GDM1 (cell line): Measurements from ENCODE around the gene LMNA.
"Not testable (repeated sequence)": the region's sequence is repeated elsewhere in the genome, so short reads cannot be mapped to it uniquely, and the experiment has no call there.

ENCODE experiments used
- DNase-seq: peaks from one replicate; lab custom pipeline; 2025; lab: John Stamatoyannopoulos, UW

The LMNA gene

DNA sequence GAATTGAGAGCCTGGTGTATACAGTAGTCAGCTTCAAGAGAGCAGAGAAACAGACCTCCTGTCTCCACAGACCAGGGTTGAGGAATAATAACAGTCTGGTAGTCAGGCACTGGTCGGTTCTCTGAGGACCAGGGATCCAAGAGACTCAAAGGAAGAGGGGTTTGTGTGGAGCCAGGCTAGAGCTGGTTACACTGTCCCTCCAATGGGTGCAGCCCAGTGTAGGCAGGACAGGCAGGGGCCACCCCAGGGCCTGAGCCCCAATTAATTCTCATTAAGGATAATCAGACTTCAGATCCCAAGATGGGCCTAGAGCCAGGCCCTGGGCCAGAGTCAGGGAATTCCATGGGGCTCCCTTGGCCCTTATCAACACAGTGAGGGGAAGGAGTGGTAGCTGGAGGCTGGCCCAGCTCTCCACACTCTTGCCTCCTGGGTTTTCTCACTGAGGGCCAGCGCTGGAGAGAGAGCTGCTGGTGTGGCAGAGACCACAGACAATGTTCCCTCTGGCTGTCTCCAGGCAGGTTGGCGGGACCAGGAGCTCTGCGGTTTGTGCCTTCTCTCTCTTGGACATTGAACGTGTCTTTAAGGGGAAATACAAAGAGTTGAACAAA is 48.0 kb downstream of the LMNA start:
- DNase-seq: no peak

DNA sequence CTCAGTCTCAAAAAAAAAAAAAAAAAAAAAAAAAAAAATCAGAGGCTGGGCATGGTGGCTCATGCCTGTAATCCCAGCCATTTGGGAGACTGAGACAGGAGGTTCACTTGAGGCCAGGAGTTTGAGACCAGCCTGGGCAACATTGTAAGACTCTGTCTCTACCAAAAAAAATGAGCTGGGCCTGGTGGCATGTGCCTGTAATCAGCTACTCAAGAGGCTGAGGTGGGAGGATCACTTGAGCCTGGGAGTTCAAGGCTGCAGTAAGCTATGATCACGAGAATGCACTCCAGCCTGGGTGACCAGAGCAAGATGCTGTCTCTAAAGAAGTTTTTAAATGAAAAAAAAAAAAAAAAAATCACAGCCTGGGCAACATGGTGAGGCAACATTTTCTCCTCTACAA is 49.2 kb downstream of the LMNA start:
- DNase-seq: no peak

- no peak for DNase-seq
These were observed 49.8 kb downstream of the LMNA start for GRCh38 chr1:156164125-156164831.

- no peak for DNase-seq
These were observed 50.6 kb downstream of the LMNA start for GRCh38 chr1:156165083-156165482.

DNA sequence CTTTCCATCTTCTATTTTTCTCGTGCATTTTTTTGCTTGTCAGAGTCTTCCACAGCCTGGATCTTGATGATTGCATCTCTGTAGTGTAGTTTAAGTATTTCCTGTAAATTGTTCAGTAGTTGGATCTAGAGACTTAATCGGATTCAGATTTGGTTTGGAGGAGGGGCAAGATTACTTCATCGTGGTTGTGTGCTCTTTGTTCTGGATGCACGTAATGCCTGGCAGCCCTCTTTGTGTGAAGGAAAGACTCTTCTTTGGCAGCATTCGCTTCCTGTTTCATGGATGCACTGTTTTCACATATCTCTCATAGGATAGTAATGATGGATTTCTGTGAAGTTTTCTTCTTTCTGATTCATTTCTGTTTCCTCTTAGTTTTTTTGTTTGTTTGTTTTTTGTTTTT is 53.0 kb downstream of the LMNA start:
- DNase-seq: no peak

DNA sequence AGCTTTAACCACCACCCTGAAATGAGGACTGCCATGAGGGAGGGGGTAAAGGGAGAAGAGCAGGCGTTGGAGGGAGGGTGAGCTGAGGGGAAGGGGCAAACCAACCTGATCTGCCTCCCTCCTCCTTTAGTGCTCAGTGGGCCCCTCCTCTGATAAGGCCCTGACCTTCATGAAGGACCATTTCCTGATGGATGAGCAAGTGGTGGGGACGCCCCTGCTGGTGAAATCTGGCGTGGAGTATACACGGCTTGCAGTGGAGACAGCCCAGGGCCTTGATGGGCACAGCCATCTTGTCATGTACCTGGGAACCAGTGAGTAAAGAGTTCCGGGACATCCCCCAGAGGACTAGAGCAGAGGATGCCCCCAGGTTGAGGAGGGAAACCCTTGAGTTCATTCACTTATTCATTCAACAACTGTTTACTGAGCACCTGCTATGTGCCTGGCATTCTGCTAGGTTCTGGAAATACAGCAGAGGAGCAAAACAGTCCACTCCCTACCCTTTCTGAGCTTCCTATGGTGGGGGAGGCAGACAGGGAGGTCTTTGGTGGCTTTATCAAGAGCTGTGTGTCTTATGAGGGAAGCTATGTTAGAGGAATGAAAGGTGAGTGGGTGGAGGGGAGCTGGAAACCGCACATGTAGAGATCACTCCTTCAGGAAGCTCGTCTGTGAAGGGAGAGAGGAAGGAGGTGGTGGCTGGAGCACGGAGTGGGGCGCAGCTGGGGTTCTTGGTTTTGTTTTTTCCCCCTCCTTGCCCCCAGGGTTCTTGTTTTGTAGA is 58.4 kb downstream of the LMNA start:
- DNase-seq: no peak

GRCh38 chr1:156176610-156177210 is 62.2 kb downstream of the LMNA start:
- no peak for DNase-seq

- DNase-seq: no peak
These were observed 63.6 kb downstream of the LMNA start for GRCh38 chr1:156177919-156178654.

- no peak for DNase-seq
These were observed 66.0 kb downstream of the LMNA start for GRCh38 chr1:156180471-156180870.

DNA sequence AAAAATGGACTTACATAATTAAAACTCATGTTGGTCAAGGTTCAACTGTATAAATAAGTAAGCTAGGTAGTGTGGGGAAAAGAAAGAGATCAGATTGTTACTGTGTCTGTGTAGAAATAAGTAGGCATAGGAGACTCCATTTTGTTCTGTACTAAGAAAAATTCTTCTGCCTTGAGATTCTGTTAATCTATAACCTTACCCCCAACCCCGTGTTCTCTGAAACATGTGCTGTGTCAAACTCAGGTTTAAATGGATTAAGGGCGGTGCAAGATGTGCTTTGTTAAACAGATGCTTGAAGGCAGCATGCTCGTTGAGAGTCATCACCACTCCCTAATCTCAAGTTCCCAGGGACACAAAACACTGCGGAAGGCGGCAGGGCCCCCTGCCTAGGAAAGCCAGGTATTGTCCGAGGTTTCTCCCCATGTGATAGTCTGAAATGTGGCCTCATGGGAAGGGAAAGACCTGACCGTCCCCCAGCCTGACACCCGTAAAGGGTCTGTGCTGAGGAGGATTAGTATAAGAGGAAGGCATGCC is 66.9 kb downstream of the LMNA start:
- DNase-seq: not testable (repeated sequence)

DNA sequence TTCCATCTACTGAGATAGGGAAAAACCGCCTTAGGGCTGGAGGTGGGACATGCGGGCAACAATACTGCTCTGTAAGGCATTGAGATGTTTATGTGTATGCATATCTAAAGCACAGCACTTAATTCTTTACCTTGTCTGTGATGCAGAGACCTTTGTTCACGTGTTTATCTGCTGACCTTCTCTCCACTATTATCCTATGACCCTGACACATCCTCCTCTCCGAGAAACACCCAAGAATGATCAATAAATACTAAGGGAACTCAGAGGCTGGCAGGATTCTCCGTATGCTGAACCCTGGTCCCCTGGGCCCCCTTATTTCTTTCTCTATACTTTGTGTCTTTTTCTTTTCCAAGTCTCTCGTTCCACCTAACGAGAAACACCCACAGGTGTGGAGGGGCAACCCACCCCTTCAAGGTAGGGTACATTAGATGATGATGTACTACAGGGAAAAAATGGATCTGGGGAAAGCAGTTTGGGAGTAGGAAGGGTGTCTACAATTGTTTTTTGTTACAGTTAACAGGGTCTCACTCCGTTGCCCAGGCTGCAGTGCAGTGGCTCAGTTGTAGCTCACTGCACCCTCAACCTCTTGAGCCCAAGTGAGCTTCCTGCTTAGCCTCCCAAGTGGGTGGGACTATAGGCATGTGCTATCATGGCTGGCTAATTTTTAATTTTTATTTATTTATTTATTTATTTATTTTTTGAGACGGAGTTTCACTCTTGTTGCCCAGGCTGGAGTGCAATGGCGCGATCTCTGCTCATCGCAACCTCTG is 67.7 kb downstream of the LMNA start:
- DNase-seq: not testable (repeated sequence)

- DNase-seq: not testable (repeated sequence)
These were observed 72.1 kb downstream of the LMNA start for GRCh38 chr1:156186347-156187177.
